ENCODE measurements around the gene MEGF6.

The MEGF6 gene

DNA sequence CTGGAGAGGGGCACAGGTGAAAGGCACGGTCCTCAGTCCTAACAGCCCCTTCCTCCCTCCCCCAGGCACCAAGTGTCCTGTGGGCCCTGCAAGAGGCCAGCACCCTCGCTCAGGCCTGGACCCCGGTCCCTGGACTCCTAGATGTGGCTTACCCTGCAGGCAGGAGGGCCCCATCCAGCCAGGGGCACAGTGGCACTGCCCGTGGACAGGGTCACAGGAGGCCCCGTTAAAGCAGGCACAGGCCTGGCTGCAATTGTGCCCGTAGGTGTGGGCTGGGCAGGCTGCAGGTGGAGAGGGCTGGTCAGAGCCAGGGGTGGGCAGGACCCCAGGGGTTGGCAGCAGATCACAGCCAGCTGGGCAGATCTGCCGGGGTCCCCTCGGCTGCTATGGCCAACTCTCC lies 112.3 kb downstream of the MEGF6 start:
- FAIRE-seq: no peak

DNA sequence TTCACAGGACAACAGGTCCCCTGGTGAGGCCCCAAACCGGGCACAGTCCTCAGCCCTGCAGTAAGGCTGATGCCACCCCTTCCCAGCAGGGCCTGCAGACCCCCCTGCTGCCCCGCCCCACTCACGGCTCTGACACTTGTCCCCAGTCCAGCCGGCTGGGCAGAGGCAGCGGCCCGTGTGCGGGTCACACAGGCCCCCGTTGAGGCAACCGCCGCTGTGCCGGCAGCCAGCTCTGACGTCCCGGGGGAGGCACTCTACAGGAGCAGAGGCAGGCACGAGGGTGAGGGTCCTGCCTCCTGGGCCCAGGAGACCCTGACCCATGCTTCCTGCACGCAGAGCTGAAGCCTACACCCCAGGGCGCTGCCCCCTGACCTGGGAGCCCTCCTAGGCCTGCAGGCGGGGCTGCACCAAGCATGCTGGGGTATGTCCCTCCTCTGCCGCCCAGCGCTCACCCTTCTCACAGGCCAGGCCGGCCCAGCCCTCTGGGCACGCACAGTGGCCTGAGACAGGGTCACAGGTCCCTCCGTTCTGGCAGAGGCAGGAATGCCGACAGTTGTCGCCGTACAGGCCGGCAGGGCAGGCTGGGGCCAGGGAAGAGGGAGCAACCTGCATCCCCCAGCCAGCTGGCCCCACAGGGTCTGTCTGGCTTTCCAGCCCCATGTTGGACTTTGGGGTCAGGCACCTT lies 112.9 kb downstream of the MEGF6 start:
- FAIRE-seq: no peak

DNA sequence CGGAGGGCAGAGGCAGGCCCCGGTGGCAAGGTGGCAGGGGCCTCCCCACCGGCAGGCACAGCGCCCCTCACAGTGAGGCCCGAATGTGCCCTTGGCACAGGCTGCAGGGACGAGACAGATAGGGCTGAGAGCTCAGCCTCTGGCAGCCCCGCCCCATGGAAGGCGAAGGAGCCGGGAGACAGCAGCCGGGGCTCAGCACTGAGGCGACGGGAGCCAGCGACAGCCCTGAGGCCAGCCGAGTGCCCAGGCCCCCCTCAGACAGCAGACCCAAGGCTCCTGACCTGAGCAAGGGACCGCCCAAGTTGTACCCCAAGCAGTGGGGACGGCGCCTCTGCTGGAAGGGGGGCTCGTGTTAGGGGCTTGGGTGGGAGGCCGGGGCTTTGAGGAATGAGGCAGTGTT lies 113.8 kb downstream of the MEGF6 start:
- FAIRE-seq: no peak

DNA sequence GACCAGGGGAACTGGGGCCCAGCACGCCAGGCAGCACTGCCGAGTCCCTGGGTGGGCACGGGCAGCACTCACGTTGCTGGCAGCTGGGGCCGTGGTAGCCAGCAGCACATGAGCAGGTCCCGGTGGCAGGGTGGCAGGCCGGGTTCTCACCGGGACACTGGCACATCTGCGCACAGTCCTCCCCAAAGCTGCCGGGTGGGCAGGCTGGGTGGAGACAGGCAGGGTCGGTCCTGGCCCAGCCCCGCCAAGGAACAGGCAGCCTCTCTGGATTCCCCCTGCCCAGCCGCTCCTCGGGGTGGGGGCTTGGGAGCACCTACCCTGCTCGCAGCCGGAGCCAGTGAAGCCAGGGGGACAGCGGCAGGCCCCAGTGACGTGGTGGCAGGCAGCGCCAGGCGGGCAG lies 114.4 kb downstream of the MEGF6 start:
- FAIRE-seq: no peak

DNA sequence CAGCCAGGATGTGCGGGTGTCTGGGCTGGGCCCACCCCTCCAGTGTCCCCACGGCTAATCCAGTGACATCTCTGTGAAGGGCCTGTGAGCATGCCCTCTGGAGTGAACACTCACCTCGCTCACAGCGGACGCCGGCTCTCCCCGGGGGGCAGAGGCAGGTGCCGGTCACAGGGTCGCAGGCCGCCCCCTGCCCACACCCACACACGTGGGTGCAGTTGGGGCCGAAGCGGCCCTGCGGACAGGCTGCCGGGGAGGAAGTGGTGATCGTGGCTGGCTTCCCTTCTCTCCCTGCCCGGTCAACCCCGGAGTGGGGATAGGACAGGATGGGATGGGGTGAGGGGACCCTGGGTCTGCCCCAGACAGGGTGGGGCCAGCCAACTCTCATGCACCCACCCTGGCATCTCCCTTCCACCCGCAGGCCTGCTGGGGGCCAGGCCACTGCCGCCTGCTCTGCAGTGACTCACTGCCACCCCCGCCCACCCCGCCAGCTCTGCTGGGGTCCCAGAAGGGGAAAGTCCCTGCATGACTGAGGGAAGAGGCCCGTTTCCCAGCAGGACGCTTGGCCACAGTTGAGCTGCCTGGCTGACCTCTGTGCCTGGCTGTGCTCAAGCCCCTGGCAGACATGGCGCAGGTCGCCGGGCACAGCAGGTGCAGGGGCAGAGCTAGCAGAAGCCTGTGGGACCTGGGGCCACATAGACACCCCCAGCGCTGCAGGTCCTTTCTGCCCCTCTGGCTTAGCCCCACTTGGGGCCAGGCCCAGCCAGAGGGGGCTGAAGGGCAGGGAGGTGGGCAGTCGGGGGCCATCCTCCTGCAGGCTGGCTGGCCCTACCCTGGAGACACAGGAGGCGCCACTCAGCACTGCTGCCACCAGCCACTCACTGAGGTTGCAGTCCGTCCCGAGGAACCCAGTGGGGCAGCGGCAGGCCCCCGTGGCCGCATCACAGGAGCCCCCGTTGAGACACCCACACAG lies 115.2 kb downstream of the MEGF6 start:
- no peak for FAIRE-seq

DNA sequence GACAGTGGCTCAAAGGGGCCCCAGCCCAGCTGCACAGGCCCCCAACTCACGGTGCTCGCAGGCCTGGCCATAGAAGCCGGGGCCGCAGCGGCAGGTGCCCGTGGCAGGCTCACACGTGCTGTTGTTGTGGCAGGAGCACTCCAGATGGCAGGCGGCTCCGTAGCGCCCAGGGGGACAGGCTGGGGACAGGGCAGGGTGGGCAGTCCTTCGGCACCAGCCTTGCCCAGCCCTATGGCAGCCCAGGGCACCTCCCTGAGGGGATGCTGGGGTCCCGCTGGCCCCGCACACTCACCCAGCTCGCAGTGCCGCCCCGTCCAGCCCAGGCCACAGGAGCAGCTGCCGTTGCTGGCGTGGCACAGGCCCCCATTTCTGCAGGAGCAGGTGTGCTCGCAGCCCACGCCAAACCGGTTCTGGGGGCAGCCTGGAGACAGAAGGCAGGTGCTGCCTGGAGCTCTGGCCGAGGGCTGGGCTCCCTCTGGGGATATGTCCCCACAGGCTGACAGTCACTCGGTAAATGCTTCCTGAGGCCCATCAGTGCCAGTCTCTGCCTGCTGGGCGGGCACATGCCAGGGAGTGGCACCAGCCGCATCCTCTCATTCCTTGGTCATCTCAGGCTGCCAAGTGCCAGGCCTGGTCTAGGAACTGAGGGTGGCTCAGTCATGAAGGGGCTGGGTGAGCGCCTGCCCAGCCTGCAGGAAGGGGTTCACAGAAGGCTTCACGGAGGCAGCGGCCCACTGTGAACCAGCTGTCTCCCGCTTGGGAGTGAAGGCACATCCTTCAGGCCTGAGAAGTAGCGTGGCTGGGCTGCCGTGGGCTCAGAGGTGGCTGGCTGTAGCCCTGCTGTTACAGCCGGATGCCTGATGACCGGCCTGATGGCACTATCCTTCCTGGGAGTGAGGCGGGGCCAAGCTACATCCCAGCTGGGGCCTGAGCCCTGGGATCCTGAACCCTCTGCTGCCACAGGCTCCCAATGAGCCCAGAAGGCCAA lies 116.7 kb downstream of the MEGF6 start:
- FAIRE-seq: no peak

DNA sequence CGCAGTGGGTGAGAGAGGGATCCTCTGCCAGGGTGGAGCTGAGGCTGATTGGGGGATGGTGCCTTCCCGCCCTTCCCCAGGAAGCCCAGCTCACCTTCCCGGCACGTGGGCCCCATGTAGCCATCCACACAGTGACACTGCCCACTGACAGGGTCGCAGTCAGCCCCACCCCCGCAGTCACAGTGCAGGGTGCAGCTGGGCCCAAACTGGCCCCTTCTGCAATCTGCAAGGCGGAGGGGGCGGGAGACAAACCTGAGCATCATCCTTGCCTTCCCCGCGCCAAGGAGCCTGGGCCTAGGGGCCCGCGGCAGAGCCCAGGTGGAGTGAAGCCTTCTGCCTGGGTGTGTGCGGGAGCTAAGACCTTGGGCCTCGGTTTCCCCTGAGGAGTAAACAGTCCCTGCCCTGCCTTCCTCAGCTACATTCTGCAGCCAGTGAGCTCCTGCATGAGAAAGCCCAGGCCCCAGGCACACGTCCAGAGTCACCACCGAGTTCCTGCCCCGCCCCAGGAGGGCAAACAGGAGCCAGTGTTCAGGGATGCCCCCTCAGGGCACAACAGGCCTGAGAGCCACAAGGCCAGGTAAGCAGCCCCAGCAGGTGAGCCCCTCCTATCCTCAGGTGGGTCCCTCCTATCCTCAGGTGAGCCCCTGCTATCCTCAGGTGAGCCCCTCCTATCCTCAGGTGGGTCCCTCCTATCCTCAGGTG lies 118.6 kb downstream of the MEGF6 start:
- FAIRE-seq: no peak

DNA sequence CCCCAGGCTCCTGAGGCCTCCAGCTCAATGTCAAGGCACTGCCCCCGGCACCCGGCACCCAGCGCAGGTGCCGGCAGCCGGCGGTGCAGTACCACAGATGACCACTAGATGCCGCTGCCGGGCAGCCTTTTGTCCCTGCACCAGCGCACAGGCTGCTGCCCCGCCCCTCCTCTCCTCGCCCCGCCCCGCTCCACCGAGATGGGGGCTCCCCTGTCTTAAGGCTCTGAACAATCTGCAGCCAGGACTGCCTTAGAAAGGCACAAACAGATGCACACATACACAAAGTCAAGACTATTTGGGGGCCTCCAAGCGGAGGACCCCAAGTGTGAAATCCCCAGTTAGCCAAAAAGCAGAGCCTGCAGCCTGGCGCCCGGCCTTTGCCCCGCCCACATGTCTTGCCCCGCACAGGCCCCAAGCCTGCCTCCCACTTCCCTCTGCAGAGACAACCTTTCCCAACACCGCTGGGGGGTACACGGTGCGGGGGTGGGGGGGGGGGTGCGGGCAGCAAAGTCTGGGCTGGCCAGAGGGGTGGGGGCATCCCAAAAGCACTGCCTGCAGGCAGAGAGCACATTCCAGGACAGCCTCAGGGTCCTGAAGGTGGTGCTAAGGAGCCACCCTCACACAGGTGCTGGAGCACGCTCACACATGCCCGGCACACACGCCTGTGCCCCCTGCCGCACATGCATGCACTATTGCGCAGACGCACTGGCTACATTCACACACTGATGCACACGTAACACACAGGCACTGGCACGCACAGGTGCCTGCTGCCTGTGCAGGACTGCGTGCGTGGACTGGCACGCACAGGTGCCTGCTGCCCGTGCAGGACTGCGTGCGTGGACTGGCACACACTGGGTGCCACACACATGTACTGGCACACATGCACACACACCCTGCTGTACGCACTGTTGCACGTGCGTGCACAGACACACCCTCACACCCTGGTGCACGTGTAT lies 119.7 kb downstream of the MEGF6 start:
- FAIRE-seq: no peak

DNA sequence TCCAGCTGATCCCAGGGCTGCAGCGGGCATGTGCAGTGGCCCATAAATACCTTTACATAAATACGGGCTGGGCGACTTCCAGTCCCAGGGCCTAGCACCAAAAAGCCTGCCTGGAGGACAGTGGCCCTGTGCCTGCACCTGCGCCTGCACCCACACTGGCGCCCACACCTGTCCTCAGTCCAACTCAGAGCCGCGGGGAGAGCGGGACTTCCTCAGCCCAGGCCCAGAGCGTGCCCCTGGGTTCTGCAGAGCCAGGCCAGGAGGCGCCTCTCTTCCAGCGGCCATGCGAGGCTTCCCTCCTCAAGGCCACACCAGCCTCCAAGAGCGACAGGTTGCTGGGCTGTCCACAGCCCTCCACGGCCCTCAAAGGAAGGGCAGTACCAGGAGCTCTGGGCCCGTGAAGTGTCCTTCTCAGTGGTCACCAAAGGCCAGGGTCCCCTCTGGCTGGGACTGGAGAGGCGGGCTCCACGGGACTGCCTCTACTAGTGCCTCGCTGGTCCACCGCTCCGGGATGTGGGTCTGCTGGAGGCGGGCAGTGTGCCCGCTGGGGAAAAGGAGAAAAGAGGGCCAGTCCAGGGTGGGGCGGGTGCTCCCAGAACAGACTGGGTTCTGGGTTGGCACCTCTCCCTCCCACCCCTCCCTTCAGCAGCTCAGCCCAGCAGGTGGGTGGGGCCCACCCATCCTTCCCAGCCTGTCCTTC lies 121.1 kb downstream of the MEGF6 start:
- FAIRE-seq: no peak

DNA sequence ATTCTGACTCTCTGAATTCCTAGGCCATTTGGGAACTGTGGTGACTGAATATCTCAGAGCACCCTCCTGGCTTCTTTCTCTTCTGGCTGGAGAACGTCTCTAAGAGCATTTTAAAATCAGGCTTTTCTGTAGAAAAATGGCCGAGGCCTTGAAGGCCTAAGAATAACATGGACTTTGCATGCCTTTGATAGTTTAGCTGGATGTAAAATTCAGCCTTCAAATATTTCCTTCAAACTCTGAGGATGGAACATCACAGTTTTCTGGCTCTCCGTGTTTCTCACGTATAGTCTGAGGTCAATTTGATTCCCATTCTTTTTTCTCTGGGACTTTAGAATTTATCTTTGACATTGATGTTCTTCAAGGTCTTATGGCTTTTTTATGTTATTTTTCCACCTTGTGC lies 122.9 kb downstream of the MEGF6 start:
- no peak for FAIRE-seq

DNA sequence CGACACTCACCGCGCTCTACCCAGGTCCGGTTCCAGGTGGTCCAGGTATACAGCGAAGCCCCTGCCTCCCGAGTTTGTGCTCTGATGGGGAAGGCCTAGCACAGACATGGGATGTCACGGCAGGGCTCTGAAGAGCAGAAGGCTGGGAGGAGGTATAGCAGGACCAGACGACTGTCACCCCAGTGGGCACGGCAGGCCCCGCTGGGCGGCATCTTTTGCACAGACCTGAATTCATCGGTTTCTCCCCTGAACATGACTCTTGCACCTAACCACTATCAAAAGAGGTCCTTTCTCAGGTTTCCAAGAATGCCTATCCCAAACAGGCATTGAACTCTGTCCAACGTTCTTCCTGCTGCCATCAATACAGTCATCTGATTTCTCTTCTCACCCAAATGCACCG lies 126.3 kb downstream of the MEGF6 start:
- FAIRE-seq: no peak

DNA sequence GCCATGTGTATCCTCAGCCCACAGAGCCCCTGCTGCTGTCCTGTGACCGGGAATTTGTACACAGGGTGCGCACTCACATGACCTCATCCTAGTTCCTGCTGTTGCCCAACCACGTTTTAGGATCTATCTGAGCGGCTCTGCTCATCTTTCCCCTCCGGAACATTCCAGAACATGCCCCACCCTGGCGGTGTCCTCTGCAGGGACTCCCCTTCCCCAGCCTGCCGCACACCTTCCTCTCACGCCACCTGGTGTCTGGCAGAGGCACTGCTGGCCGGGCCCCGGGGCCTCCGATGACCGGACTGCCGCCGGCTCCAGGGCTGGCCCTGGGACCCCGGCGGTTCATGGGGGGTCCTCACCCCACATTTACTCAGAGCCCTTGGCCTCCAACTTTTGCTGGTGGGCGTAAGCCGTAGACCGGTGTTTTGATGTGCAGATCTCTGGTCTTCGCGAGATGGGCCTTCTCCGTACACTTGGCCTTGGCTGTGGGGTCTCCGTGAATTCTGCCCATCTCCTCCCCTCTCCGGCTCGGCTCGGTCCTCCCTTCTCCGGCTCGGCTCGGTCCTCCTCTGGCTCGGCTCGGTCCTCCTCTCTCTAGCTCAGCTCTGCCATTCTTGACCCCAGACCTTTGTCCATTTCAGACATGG lies 127.4 kb downstream of the MEGF6 start:
- FAIRE-seq: no peak

DNA sequence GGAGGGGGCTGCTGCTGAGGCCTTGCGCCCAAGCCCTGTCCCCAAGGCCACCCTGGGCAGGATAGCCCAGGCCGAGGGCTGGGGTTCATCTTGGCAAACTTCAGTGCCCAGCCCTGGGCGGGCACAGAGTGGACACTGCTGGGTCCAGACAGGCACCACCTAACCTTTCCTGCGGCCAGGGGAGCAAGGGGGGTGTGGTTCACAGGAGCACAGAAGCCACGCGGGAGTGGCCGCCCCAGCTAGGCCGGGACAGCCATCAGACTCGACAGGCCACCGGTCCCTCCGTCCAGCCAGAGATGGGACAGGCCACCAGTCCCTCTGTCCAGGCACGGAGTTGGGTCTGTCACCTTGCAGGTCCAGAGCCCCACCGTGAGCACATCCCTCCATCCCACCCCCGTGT lies 127.9 kb downstream of the MEGF6 start:
- FAIRE-seq: no peak

DNA sequence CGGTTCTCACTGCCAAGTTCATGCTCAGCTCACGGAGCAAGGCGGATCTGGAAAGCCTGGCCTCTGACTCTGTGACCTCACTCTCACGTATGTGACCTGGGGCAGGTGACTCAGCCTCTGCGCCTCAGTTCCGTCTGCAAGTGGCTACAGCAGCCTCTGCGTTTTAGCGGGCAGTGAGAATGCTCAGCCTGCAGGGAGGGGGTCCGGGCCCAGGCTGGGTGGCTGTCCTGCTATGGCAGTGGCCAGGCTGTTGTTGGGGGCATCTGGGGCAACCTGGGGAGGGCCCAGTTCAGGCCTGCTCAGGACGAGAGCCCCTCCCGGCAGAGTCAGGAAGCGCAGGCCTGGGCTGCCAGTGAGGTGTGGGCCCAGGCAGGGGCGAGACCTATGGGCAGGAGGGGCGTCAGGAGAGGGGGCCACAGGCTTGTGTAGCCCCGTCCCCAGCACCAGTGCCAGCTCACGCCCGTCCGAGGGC lies 128.9 kb downstream of the MEGF6 start:
- no peak for FAIRE-seq

DNA sequence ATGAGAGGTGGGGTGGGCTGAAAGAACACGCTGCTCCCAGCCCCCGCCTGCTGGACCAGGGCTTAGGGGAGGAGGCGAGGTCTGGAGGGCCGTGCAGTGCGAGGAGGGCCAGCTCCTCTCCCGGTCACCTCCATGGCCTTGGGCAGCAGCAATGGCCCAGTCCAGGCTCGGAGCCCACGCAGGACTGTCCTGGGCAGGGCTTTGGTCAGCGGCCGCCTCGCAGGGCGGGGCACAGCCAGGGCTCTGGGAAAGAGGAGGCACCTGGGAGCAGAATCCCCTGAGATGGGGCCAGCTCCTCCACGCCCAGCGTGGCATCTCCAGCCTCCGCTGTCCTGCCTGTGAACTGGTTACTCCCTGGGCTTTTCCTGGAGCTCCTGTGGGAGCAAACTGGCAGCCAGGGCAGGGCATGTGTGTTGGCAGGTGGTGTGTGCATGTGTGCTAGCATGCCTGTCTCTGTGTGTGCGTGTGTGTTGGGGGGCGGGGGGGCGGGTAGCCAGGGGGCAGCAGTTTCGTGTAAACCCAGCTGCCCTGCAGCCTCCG lies 129.4 kb downstream of the MEGF6 start:
- FAIRE-seq: no peak

DNA sequence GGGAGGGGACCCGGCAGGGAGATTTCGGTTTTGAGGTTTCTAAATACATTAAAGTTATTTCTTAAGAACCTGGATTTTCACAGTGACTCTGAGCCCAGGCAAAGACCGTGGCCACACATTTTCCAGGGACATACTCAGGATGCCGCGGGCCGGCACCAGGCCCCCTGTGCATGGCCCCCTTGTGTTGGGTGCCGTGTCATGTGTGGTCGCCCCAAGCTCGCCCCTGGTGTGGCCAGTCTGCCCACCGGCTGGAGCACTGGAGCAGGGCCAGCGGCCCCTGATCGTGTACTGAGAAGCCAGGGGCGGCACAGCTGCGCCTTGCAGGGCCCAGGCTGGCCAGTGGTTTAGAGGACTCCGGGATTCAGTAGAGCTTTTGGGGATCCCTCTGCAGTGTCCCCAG lies 130.3 kb downstream of the MEGF6 start:
- no peak for FAIRE-seq

DNA sequence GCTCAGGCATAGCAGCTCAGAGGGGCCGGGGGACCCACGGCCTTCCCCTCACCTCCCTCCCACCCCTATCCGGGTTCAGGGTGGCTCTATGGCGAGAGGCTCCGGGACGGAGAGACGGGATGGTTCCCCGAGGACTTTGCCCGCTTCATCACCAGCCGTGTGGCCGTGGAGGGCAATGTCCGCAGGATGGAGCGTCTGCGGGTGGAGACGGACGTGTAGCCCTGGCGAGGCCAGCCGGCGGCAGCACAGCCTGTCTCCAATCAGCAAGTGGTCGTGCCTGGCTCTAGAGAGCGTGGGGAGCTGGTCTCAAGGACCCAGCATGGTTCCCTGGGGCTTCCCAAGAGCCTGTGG lies 131.0 kb downstream of the MEGF6 start:
- no peak for FAIRE-seq

DNA sequence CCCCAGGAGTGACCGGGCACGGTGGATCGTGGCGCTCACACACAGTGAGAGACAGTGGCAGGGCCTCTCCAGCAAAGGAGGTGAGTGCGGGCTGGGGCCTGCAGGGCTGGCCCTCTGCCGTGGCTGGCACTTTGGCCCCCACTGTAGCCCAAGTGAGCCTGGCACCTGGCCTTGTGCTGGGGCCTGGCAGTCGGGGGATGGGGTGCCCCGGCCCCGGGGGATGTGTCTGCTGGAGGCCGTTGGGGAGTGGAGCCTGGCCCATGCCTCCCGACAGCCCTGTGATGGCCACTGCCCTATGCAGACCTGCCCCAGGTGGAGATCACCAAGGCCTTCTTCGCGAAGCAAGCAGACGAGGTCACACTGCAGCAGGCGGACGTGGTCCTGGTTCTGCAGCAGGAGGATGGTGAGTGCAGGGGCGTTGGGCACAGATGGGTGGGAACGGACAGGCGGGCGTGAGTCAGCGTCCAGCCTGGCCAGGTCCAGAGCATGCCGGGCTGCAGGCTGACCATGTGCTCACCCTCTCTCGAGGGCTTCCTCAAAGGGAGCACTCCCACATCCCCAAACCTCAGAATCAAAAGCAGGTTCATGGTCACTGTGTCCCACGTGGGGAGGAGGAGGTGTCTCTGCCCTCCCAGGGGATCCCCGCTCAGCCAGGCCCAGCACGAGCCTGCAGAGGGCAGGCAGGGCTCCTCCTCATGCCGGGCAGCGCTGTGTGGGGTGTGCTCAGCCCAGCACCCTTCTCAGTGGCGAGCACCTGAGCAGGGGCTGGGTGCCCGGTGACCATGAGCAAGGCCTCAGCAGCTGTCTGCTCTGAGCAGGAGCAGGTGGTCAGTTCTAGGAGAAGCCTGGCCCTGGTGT lies 131.6 kb downstream of the MEGF6 start:
- no peak for FAIRE-seq

DNA sequence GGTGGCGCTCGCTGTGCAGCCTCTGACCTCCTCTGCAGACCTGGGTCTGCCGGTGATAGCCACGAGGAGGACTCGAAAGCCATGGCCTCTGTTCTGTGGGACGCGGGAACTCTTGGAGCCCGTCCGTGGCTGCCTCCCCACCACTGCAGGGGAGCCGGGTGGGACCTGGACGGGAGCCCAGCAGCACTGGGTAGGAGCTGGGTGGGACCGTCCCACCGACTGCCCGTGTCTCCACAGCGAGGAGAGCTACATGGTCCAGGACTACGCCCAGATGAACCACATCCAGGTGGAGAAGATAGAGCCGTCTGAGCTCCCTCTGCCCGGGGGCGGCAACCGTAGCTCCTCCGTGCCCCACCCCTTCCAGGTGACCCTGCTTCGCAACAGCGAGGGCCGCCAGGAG lies 133.1 kb downstream of the MEGF6 start:
- FAIRE-seq: no peak
